TTC549 (cell line): ENCODE results near the gene DOCK7.

Source experiments
- FAIRE-seq: peaks from 2 replicates; lab custom pipeline; 2012; peaks lifted over from hg19 to GRCh38; lab: Jason Lieb, UNC

The DOCK7 gene

GRCh38 chr1:62405247-62405646 lies 282.9 kb downstream of the DOCK7 start:
- no peak for FAIRE-seq
